ENCODE measurements around the gene TJP3.
A peak's percentile ranks its signal among the peaks of the same experiment; 100 is the strongest.

TJP3 gene

GRCh38 chr19:3687774-3688706 lies 20.1 kb upstream of the TJP3 start:
- DNase-seq (ENCODE audit: low read depth): peak; percentile 53
- H3K4me3 ChIP-seq (ENCODE audit: low read depth, low read length): no peak overlapping the region

DNA sequence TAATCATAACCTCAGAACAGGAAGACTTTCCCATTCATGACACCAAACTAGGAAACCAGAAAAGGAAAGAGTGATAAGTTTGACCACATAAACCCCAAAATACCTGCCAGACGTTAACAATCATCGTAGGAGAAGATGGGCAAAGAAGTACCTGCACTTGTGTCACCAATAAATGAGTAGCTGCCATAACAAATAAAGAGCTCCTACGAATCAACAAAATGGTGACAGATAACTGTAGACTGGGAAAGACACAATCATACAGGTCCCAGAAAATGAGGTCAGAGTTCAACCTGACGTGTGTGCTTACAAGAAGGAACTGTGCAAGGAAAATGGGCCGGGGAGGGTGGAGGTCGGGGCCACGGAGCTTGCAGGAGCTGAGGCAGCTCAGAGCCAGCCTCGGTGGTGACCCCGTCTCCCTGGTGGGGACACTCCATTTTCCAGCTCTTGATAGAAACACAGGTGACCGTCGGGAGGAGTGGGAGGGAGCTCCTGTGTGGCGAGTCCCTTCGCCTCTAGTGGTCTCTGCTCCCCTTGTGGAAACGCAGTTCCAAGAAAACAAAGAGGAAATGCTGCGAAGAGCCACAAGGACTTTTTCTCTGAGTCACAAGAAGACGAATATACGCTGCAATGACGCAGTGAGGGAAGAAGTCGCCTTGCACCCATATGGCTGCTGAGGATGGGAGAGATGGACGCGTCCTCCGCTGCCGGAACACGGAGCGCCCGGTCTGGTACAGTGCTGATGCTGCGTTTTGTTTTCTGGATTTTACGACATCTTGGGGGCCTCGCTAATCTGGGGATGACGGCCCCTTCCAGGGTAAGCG lies 17.4 kb upstream of the TJP3 start:
- no peak overlapping the region for H3K4me3 ChIP-seq (ENCODE audit: low read depth, low read length)
- no peak for DNase-seq (ENCODE audit: low read depth)
- TF ChIP-seq, protein P1, sequence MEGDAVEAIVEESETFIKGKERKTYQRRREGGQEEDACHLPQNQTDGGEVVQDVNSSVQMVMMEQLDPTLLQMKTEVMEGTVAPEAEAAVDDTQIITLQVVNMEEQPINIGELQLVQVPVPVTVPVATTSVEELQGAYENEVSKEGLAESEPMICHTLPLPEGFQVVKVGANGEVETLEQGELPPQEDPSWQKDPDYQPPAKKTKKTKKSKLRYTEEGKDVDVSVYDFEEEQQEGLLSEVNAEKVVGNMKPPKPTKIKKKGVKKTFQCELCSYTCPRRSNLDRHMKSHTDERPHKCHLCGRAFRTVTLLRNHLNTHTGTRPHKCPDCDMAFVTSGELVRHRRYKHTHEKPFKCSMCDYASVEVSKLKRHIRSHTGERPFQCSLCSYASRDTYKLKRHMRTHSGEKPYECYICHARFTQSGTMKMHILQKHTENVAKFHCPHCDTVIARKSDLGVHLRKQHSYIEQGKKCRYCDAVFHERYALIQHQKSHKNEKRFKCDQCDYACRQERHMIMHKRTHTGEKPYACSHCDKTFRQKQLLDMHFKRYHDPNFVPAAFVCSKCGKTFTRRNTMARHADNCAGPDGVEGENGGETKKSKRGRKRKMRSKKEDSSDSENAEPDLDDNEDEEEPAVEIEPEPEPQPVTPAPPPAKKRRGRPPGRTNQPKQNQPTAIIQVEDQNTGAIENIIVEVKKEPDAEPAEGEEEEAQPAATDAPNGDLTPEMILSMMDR (conservative IDR thresholded peaks at IDR 0.05; ENCODE audit: low read depth, low read length): no peak

More at GRCh38 chr19:3687774-3688706, 20.1 kb upstream of the TJP3 start:
- TF ChIP-seq, protein P1 (conservative IDR thresholded peaks at IDR 0.05; ENCODE audit: low read depth, low read length): no peak

- no peak for DNase-seq (ENCODE audit: low read depth)
- TF ChIP-seq, protein P1 (conservative IDR thresholded peaks at IDR 0.05; ENCODE audit: low read depth, low read length): no peak
- H3K4me3 ChIP-seq (ENCODE audit: low read depth, low read length): no peak overlapping the region
Measured at GRCh38 chr19:3691372-3691716, 16.8 kb upstream of the TJP3 start.

- no peak overlapping the region for H3K4me3 ChIP-seq (ENCODE audit: low read depth, low read length)
- TF ChIP-seq, protein P1 (conservative IDR thresholded peaks at IDR 0.05; ENCODE audit: low read depth, low read length): no peak
- no peak for DNase-seq (ENCODE audit: low read depth)
Measured at GRCh38 chr19:3691726-3692125, 16.5 kb upstream of the TJP3 start.

GRCh38 chr19:3692141-3693024 lies 15.8 kb upstream of the TJP3 start:
- no peak for DNase-seq (ENCODE audit: low read depth)
- no peak overlapping the region for H3K4me3 ChIP-seq (ENCODE audit: low read depth, low read length)
- TF ChIP-seq, protein P1 (conservative IDR thresholded peaks at IDR 0.05; ENCODE audit: low read depth, low read length): peak; percentile 77

Data from choroid plexus epithelial cell (primary cell).